ENCODE data around the gene MYPOP.

- no peak for TF ChIP-seq GABPA (IDR thresholded peaks at IDR 0.05 in 1 of 2, conservative IDR thresholded peaks at IDR 0.05 in 1 of 2)
- no peak for TF ChIP-seq CTCF (IDR thresholded peaks at IDR 0.05; ENCODE audit: low read depth, low read length, missing input control)
- TF ChIP-seq REST (IDR thresholded peaks at IDR 0.05): no peak
- no peak for TF ChIP-seq HNF4G (IDR thresholded peaks at IDR 0.05)
- TF ChIP-seq MAX (IDR thresholded peaks at IDR 0.05): no peak
- no peak for TF ChIP-seq RAD21 (IDR thresholded peaks at IDR 0.05)
- no peak for TF ChIP-seq JUND (IDR thresholded peaks at IDR 0.05)
- TF ChIP-seq EGR1 (IDR thresholded peaks at IDR 0.05; ENCODE audit: low read depth in 2 of 2): no peak
- TF ChIP-seq TAF1 (conservative IDR thresholded peaks at IDR 0.05): no peak
- no peak for TF ChIP-seq SP1 (IDR thresholded peaks at IDR 0.05)
- TF ChIP-seq ZBTB33 (IDR thresholded peaks at IDR 0.05): no peak
- TF ChIP-seq ATF3 (IDR thresholded peaks at IDR 0.05): no peak
- TF ChIP-seq YY1 (IDR thresholded peaks at IDR 0.05): no peak
Observed at GRCh38 chr19:45860359-45861259, 41.8 kb downstream of the MYPOP start.
